Activated CD4-positive, alpha-beta T cell treated with anti-CD3 and anti-CD28 coated beads for 1 hour (primary cell): ENCODE data around the gene MRPL14.
A peak's percentile ranks its signal among the peaks of the same experiment; 100 is the strongest.
"Not testable (repeated sequence)": the region's sequence is repeated elsewhere in the genome, so short reads cannot be mapped to it uniquely, and the experiment has no call there.

ENCODE experiments used
- DNase-seq: peaks from one replicate; pipeline ENCODE4 v3.0.0-alpha.2; 2020

MRPL14 gene

GRCh38 chr6:44097782-44098317 is 29.4 kb downstream of the MRPL14 start:
- DNase-seq: no peak

- peak; percentile 66 for DNase-seq
These were observed 30.6 kb downstream of the MRPL14 start for GRCh38 chr6:44096612-44097011.

GRCh38 chr6:44095243-44095623 is 32.0 kb downstream of the MRPL14 start:
- DNase-seq: not testable (repeated sequence)

GRCh38 chr6:44094403-44095242 is 32.6 kb downstream of the MRPL14 start:
- no peak for DNase-seq

GRCh38 chr6:44093750-44094402 is 33.4 kb downstream of the MRPL14 start:
- no peak for DNase-seq

GRCh38 chr6:44093066-44093465 is 34.2 kb downstream of the MRPL14 start:
- no peak for DNase-seq

- DNase-seq: no peak
These were observed 35.0 kb downstream of the MRPL14 start for GRCh38 chr6:44091981-44092884.

GRCh38 chr6:44091356-44091755 is 35.9 kb downstream of the MRPL14 start:
- not testable (repeated sequence) for DNase-seq

GRCh38 chr6:44090465-44090864 is 36.8 kb downstream of the MRPL14 start:
- no peak for DNase-seq

GRCh38 chr6:44088827-44089590 is 38.2 kb downstream of the MRPL14 start:
- DNase-seq: no peak

- DNase-seq: no peak
These were observed 39.6 kb downstream of the MRPL14 start for GRCh38 chr6:44087623-44088022.

GRCh38 chr6:44086931-44087574 is 40.2 kb downstream of the MRPL14 start:
- DNase-seq: no peak

GRCh38 chr6:44085219-44085618 is 42.0 kb downstream of the MRPL14 start:
- no peak for DNase-seq

- no peak for DNase-seq
These were observed 42.8 kb downstream of the MRPL14 start for GRCh38 chr6:44084231-44085014.

- no peak for DNase-seq
These were observed 44.4 kb downstream of the MRPL14 start for GRCh38 chr6:44082872-44083321.

GRCh38 chr6:44081753-44082152 is 45.5 kb downstream of the MRPL14 start:
- DNase-seq: no peak

GRCh38 chr6:44080561-44081521 is 46.4 kb downstream of the MRPL14 start:
- DNase-seq: no peak

- DNase-seq: no peak
These were observed 47.6 kb downstream of the MRPL14 start for GRCh38 chr6:44079672-44080071.
